Endothelial cell (in vitro differentiated cells): ENCODE results near the gene SSBP3. TPM values are rescaled to one million over a fixed set of nuclear protein-coding genes. Genes with fewer than 3 reads are reported as not detected.

Experiments
- DNase-seq: peaks from one replicate; pipeline ENCODE4 v3.0.0; 2021; ENCODE audit warnings: low spot score
- H3K27ac Mint-ChIP-seq: one replicate; pipeline ENCODE4 v1.8.0; 2021; ENCODE audit warnings: mixed read lengths, inconsistent platforms; ENCODE audit not compliant: unreplicated experiment
- H3K27me3 Mint-ChIP-seq: one replicate; pipeline ENCODE4 v1.8.0; 2021; ENCODE audit warnings: mild to moderate bottlenecking, moderate library complexity, mixed read lengths, inconsistent platforms; ENCODE audit not compliant: unreplicated experiment
- H3K36me3 Mint-ChIP-seq: one replicate; pipeline ENCODE4 v1.8.0; 2021; ENCODE audit warnings: mild to moderate bottlenecking, low read depth, mixed read lengths, inconsistent platforms; ENCODE audit not compliant: unreplicated experiment
- H3K4me1 Mint-ChIP-seq: one replicate; pipeline ENCODE4 v1.8.0; 2021; ENCODE audit warnings: mild to moderate bottlenecking, mixed read lengths, inconsistent platforms; ENCODE audit not compliant: unreplicated experiment
- H3K4me3 Mint-ChIP-seq: one replicate; pipeline ENCODE4 v1.8.0; 2021; ENCODE audit warnings: mild to moderate bottlenecking, mixed read lengths, inconsistent platforms; ENCODE audit not compliant: unreplicated experiment
- H3K9me3 Mint-ChIP-seq: one replicate; pipeline ENCODE4 v1.8.0; 2021; ENCODE audit warnings: mixed read lengths, inconsistent platforms; ENCODE audit not compliant: unreplicated experiment
- total RNA-seq: library from RNA; stranded (reverse); fragmentation: NEBNext Ultra II Directional; extraction: Animal tissue kit (Norgen Biotek cat#: 25700); gene quantifications from one replicate; pipeline ENCODE4 v1.2.1, GENCODE V29; 2021; ENCODE audit not compliant: unreplicated experiment
- TF ChIP-seq, protein P1 (sequence below): fragments of 200-600 bp; sonication (generic); IDR thresholded peaks from one replicate; pipeline ENCODE4 v1.5.0; 2021; ENCODE audit warnings: antibody characterized with exemption; ENCODE audit not compliant: unreplicated experiment

SSBP3 gene
- total RNA-seq, 1 donor from 2014 or later: 142 TPM

DNA sequence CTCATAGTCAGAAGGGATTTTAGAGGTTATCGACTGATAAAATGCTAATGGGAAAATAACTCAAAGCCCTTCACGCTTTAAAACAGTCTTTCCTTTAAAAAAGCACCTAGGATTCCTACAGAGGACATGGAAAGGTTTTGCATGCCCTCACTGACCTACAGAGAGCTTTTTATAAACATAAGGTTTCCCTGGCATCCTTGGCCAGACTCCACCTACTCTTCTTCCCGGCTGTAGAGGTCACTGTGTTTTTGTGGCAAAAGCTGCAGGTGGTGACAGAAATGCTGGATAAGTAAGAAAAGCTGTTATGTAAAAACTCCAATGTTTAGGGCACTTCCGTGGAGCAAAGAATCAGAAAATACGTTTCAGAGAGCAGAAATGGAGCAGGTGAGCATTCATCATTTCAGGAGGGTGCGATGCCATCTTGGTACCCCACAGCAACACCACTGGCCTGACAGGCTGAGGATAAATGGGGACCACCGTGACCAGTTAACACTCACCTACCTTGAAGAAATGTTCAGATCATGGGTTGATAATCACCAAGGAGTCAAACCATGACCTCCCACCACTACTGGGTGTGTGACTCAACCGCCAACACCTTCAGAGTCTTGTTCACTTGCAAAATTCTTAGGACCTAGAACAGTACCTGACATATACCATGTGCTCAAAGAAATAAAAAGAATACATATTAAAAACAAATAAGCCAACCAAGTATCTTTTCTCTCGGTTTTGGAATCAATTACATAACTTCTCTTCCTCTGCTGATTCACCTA is 46.6 kb downstream of the SSBP3 start:
- peaks cover 9% of the 10 kb centered on the region for H3K27me3 Mint-ChIP-seq
- peaks cover 7% of the 10 kb centered on the region for H3K36me3 Mint-ChIP-seq
- H3K9me3 Mint-ChIP-seq: no peaks in the 10 kb centered on the region
- H3K4me1 Mint-ChIP-seq: peaks cover 57% of the 10 kb centered on the region
- DNase-seq: no peak
- peak overlapping the region; percentile 72 for H3K27ac Mint-ChIP-seq
- H3K4me3 Mint-ChIP-seq: no peak overlapping the region
- TF ChIP-seq, protein P1, sequence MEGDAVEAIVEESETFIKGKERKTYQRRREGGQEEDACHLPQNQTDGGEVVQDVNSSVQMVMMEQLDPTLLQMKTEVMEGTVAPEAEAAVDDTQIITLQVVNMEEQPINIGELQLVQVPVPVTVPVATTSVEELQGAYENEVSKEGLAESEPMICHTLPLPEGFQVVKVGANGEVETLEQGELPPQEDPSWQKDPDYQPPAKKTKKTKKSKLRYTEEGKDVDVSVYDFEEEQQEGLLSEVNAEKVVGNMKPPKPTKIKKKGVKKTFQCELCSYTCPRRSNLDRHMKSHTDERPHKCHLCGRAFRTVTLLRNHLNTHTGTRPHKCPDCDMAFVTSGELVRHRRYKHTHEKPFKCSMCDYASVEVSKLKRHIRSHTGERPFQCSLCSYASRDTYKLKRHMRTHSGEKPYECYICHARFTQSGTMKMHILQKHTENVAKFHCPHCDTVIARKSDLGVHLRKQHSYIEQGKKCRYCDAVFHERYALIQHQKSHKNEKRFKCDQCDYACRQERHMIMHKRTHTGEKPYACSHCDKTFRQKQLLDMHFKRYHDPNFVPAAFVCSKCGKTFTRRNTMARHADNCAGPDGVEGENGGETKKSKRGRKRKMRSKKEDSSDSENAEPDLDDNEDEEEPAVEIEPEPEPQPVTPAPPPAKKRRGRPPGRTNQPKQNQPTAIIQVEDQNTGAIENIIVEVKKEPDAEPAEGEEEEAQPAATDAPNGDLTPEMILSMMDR: no peak

DNA sequence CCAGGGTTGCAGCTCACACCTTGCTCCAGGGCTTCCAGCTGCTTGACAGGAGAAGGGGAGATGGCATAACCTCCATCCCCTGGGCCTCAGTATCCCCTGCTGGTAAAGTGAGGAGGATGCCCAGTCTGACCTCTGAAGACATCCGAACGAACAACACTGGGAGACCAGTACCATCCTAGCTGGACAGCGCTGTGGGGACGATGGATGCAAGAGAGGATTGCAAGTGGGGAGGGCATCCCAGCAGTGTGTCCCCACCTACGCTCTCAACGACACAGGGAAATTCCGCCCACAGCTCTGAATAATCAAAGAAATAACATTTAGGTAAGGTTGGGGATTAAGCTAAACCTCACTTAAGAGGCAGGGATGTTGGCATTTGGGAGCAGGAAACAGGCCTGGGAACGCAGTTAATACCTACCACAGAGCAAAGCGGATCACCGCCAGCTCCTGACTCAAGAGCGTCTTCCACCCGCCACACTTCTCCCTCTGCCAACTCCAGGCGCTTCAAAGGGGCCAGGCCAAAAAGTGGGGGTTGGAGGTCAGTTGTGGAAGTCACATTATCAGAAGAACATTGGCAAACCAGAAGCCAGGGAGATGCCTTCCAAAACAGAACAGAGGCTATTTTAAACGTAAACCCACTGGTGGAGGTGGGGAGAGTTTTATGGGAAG is 47.6 kb downstream of the SSBP3 start:
- peaks cover 60% of the 10 kb centered on the region for H3K4me1 Mint-ChIP-seq
- DNase-seq: no peak
- peaks cover 7% of the 10 kb centered on the region for H3K36me3 Mint-ChIP-seq
- peaks cover 9% of the 10 kb centered on the region for H3K27me3 Mint-ChIP-seq
- H3K27ac Mint-ChIP-seq: no peak overlapping the region
- no peaks in the 10 kb centered on the region for H3K9me3 Mint-ChIP-seq
- TF ChIP-seq, protein P1: no peak
- H3K4me3 Mint-ChIP-seq: no peak overlapping the region

DNA sequence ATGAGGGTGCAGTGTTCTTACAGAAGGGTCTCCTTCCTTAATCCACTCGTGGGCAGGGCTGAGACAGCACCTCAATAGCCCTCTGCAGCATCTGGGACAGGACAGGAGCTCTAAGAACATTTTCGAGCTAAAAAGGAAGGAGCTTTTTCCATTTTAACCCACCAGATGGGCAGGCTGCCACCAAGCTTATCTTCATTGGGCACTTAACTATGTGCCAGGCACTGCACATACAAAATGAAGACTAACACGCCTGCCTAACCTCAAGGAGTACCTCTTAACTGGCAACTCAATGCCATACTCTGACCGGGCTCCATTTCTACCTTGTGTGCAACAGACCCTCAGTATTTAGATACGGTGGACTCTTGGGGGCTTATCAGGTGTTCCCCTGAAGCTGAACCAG is 48.2 kb downstream of the SSBP3 start:
- DNase-seq: no peak
- H3K9me3 Mint-ChIP-seq: no peaks in the 10 kb centered on the region
- H3K27me3 Mint-ChIP-seq: peaks cover 6% of the 10 kb centered on the region
- peaks cover 61% of the 10 kb centered on the region for H3K4me1 Mint-ChIP-seq
- no peak overlapping the region for H3K4me3 Mint-ChIP-seq
- peaks cover 3% of the 10 kb centered on the region for H3K36me3 Mint-ChIP-seq
- TF ChIP-seq, protein P1: no peak
- peak overlapping the region; percentile 97 for H3K27ac Mint-ChIP-seq

DNA sequence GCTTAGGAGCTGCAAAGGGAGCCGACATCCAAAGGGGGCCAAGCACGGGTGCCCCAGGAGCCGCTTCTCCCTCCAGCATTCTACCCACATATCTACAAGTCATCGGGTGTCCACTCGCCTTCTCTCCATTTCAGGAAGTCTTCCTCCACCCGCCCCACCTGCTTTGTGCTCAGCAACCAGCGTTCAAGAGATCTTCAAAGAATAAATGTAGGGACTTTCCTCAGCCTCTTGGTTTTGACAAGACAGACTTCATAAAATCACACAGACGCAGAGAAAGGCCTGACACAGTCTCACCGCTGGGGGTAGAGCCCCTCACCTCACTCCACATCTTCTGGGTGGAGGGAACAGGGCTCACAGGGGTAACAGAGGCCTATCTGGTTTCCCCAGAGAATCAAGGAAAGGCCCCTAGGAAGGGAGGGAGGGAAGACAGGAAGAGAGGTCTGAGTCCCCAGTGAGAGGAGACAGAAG is 49.5 kb downstream of the SSBP3 start:
- H3K36me3 Mint-ChIP-seq: peaks cover 7% of the 10 kb centered on the region
- peak overlapping the region; percentile 97 for H3K27ac Mint-ChIP-seq
- H3K4me1 Mint-ChIP-seq: peaks cover 66% of the 10 kb centered on the region
- TF ChIP-seq, protein P1: no peak
- H3K9me3 Mint-ChIP-seq: no peaks in the 10 kb centered on the region
- peaks cover 7% of the 10 kb centered on the region for H3K27me3 Mint-ChIP-seq
- DNase-seq: no peak
- peak overlapping the region; percentile 76 for H3K4me3 Mint-ChIP-seq
